VCaP (cell line): ENCODE results near the gene POMT2.
"Not testable (repeated sequence)": the region's sequence is repeated elsewhere in the genome, so short reads cannot be mapped to it uniquely, and the experiment has no call there.

Experiments
- H3K27ac ChIP-seq: fragments of 450-650 bp; 2 replicates; pipeline ENCODE4 v1.5.1; 2017
- CTCF ChIP-seq: fragments of 450-650 bp; conservative IDR thresholded peaks from 2 replicates; pipeline ENCODE4 v1.5.1; 2017; ENCODE audit warnings: mild to moderate bottlenecking, moderate library complexity

POMT2 gene

DNA sequence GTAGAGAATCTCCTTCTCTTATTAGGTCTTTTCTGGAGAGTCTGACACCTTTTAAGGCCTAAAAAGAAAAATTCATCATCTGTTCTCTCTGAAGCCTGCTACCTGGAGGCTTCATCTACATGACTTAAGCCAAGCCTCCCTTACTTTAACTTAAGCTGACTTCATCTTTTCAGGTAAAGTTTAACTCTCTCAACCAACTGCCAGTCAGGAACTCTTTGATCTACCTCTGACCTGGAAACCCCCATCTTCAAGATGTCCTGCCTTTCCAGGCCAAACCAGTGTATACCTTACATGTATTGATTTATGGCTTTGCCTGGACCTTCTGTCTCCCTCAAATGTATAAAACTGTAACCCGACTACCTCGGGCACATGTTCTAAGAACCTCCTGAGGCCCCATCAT is 17.6 kb upstream of the POMT2 start:
- H3K27ac ChIP-seq = no peak overlapping the region
- no peak for TF ChIP-seq CTCF

DNA sequence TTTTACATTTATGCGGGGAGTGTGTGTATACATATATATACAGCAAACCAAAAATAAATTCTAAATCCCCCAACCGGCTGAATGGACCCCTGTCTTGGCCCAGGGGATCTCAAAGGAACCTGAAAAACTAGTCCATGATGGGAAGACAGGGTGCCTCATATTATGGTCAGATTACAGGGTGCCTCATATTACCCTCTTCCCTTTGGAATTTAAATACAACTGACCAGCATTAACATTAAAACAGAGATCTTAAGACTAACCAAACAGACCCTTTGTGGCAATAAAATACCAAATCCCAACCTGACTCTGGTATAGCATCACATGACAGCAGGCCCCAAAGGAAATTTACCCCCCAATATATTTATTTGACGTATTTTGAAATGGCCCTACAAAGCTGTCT is 17.2 kb upstream of the POMT2 start:
- H3K27ac ChIP-seq = no peak overlapping the region
- TF ChIP-seq CTCF = no peak

- not testable (repeated sequence) for H3K27ac ChIP-seq
These were observed 16.6 kb upstream of the POMT2 start for GRCh38 chr14:77337255-77337654.

DNA sequence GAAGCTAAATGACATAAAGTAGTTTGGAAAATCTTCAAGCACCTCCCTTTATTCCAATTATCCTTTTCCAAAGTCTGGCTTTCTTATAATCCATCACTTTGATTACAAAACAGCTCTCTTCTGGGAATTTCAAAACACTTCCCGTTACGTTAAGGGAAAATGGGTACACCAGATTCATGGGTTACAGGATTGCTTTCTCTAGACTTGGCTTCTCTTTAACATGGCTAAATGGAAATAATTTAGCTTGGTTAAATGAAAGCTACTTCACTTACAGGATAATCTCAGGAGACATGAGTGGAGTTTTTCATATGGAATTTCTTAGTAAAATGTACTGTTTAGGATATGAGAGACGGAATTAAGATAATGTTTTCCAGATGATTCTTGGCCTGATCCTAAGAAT is 14.9 kb upstream of the POMT2 start:
- TF ChIP-seq CTCF = no peak
- H3K27ac ChIP-seq = no peak overlapping the region

GRCh38 chr14:77329872-77330271 is 9.2 kb upstream of the POMT2 start:
- H3K27ac ChIP-seq = no peak overlapping the region
- TF ChIP-seq CTCF = no peak

DNA sequence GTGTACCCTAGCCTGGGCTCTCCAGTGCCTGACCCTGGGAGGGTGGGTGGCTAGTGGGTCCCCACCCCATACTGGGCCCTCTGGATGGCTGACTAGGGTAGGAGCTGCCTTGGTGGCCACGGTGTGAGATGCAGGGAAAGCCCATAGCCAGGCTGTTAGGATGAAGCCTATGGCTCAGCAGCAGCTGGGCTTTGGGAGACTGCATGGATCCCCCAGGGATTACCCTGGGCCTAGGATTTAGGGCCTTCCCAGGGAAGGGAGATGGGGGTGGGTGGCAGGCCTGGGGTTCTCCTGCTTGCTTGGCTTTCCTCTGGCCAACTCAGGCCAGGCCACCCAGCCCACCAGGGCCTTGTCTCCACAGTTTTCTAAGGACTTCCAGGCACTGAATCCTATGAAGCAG is 6.4 kb upstream of the POMT2 start:
- TF ChIP-seq CTCF = no peak
- H3K27ac ChIP-seq = no peak overlapping the region

DNA sequence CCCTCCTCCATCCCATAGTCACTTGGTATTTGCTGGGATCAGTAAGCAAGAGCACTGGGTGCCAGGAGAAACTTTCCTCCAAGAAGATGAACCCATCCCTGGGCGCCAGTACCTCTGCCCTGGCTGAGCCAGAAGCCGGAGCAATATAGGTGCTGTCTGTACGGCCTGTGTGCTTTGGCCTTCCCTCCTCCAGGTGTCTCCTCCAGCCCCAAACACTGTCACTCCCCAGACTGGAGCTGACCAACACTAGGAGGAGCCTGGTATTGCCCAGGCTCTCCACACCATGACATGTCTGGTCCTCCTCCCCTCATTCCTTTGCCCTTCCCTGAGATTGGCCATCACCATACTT is 5.0 kb upstream of the POMT2 start:
- no peak for TF ChIP-seq CTCF
- no peak overlapping the region for H3K27ac ChIP-seq

- no peak overlapping the region for H3K27ac ChIP-seq
- no peak for TF ChIP-seq CTCF
These were observed 4.4 kb upstream of the POMT2 start for GRCh38 chr14:77324816-77325745.
